ENCODE results near the gene SKIL.
"Not testable (repeated sequence)": the region's sequence is repeated elsewhere in the genome, so short reads cannot be mapped to it uniquely, and the experiment has no call there.

The SKIL gene, protein sequence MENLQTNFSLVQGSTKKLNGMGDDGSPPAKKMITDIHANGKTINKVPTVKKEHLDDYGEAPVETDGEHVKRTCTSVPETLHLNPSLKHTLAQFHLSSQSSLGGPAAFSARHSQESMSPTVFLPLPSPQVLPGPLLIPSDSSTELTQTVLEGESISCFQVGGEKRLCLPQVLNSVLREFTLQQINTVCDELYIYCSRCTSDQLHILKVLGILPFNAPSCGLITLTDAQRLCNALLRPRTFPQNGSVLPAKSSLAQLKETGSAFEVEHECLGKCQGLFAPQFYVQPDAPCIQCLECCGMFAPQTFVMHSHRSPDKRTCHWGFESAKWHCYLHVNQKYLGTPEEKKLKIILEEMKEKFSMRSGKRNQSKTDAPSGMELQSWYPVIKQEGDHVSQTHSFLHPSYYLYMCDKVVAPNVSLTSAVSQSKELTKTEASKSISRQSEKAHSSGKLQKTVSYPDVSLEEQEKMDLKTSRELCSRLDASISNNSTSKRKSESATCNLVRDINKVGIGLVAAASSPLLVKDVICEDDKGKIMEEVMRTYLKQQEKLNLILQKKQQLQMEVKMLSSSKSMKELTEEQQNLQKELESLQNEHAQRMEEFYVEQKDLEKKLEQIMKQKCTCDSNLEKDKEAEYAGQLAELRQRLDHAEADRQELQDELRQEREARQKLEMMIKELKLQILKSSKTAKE

GRCh38 chr3:170357176-170358041 lies at the start of gene SKIL:
TSS of gene SKIL (plus strand) at chr3:170357715. CDS start at chr3:170360332, 2,617 bp downstream.
- peak; percentile 96 for DNase-seq

- no peak for DNase-seq
Measured at GRCh38 chr3:170309046-170309445, 48.5 kb upstream of the SKIL start.

DNA sequence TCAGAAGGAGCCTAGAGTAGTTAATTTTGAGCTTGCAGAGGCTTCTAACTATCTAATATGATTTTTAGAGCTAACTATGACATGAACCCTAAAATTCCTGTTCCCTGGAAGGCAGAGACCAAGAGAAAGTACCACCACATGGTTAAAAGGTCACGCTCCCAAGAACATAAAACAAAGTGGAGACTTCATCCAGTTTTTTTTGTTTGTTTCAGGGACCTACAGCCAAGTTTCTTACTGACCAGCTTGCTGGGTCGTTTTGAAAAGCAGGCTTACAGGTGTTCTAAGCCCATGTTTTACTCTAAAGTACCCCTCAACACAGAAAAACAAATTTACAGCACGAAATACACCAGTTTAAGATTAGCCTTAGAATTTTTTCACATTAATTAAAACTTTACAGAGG lies 39.6 kb upstream of the SKIL start:
- DNase-seq: no peak

GRCh38 chr3:170320461-170321121 lies 36.9 kb upstream of the SKIL start:
- no peak for DNase-seq

DNA sequence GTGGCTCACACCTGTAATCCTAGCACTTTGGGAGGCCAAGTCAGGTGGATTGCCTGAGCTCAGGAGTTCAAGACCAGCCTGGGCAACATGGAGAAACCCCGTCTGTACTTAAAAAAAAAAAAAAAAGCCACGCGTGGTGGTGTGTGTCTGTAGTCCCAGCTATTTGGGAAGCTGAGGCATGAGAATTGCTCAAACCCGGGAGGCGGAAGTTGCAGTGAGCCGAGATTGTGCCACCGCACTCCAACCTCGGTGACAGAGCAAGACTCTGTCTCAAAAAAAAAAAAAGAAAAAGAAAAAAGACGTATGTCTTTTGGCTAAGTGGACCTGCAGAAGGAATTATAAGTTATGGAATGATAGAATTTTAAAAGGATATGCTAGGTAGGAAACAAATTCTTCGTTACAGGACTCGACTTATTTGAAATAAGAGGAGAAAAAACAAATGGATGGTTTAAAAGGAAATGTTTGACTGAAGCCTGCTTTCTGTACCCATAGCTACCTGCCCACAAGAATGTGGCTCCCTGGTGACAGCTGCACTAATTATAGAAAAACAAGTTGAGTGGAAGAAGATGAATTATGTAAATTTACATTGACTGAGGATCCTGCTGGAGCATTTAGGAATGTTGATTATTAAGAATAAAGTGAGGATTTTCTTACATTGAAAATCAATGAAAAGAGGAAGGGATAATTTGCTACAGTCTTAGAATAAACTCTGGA lies 36.0 kb upstream of the SKIL start:
- no peak for DNase-seq

- DNase-seq: no peak
Measured at GRCh38 chr3:170322566-170323269, 34.8 kb upstream of the SKIL start.

GRCh38 chr3:170323331-170323730 lies 34.2 kb upstream of the SKIL start:
- no peak for DNase-seq

- no peak for DNase-seq
Measured at GRCh38 chr3:170324962-170325361, 32.6 kb upstream of the SKIL start.

GRCh38 chr3:170327040-170327808 lies 30.3 kb upstream of the SKIL start:
- no peak for DNase-seq

GRCh38 chr3:170327868-170328548 lies 29.5 kb upstream of the SKIL start:
- not testable (repeated sequence) for DNase-seq

- DNase-seq: no peak
Measured at GRCh38 chr3:170330366-170330765, 27.1 kb upstream of the SKIL start.

GRCh38 chr3:170331143-170331542 lies 26.4 kb upstream of the SKIL start:
- no peak for DNase-seq

GRCh38 chr3:170337420-170337819 lies 20.1 kb upstream of the SKIL start:
- DNase-seq: no peak

- DNase-seq: no peak
Measured at GRCh38 chr3:170338690-170339340, 18.7 kb upstream of the SKIL start.

GRCh38 chr3:170342273-170342672 lies 15.2 kb upstream of the SKIL start:
- DNase-seq: not testable (repeated sequence)

- DNase-seq: not testable (repeated sequence)
Measured at GRCh38 chr3:170343859-170344258, 13.7 kb upstream of the SKIL start.

GRCh38 chr3:170344971-170345370 lies 12.5 kb upstream of the SKIL start:
- DNase-seq: peak; percentile 51

DNA sequence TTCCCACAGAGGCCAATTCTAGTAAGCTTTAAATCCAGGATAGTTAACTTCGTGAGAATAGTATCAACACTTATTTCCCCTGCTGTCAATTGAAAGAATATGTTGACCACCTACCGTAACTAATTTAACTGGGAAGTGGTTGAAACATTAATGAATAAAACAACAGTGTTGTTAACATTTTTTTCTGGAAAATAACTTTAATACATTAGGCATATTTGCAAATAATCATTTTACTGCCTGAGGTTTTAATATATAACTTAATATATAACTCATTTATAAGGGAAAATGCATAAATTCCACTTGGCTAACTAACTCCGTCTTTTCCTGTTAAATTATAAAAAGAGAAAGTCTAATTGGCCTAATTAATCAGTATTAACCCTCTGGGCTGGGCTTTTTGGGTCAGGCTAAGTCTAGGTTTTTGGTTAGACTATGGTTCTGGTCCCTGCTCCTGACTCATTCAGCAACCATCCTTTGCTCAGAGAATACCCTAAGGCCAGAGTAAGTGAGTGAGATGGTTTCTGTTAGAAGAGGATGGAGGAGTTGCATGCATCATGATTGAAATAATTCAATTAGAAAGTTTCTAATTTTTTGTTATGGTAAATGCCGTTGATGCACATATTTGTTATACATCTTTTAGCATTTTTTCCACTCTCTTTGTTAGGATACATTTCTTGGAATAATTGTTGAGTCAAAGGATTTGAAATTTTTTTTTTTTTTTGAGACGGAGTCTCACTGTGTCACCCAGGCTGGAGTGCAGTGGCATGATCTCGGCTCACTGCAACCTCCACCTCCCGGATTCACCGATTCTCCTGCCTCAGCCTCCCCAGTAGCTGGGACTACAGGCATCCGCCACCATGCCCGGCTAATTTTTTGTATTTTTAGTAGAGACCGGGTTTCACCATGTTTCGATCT lies 10.8 kb upstream of the SKIL start:
- DNase-seq: no peak
